ENCODE results near the gene SHQ1. TPM values are rescaled to one million over a fixed set of nuclear protein-coding genes. Genes with fewer than 3 reads are reported as not detected.

The SHQ1 gene
- total RNA-seq: 10 to 100 TPM in 3 of 4 donors, 1 to 10 TPM in 1; 8.2 to 17.4 (median 11.7) TPM
- polyA plus RNA-seq: 1 to 10 TPM; 7.9 to 9.6 (median 9.2) TPM

- Histone ChIP-seq H3K4me1 (peaks cover 0 to 23% (median 18%) of the 10 kb centered on the region in 4 donors), H3K9me3 (no peaks in the 10 kb centered on the region), H3K27ac (peak within 1 kb of the TSS; percentile 81 to 87 (median 82)), H3K4me3 (peak within 1 kb of the TSS; percentile 67 to 81 (median 74)), H3K36me3 (no peaks in the 10 kb centered on the region), H3K27me3 (no peaks in the 10 kb centered on the region)
- intact Hi-C loops (cut with DNase I): loop anchor here (5.0 kb wide), 3 partner anchors 44 to 209 kb away; partner anchors contain the start of gene PPP4R2
- DNase-seq: peak; percentile 98
- 0% methylated on average over 86 of the region's 86 CpGs for WGBS, 2 donors
- TF ChIP-seq POLR2A (IDR thresholded peaks at IDR 0.05) (peak in 1 of 2 donors; percentile 36), POLR2AphosphoS5 (IDR thresholded peaks at IDR 0.05) (peak; percentile 63 to 87 (median 72)), CTCF (IDR thresholded peaks at IDR 0.05) (no peak)
Measured at GRCh38 chr3:72847751-72848702, at the start of gene SHQ1. Gene SHQ1 (minus strand): TSS chr3:72848445. CDS start chr3:72848340, 105 bp downstream.

GRCh38 chr3:72897758-72898007 lies 49.4 kb upstream of the SHQ1 start:
- Histone ChIP-seq H3K9me3 (no peaks in the 10 kb centered on the region), H3K4me1 (peaks cover 0 to 9% (median 5%) of the 10 kb centered on the region in 4 donors), H3K27me3 (no peaks in the 10 kb centered on the region), H3K36me3 (no peaks in the 10 kb centered on the region), H3K27ac (no peak overlapping the region), H3K4me3 (no peak overlapping the region)
- no peak for TF ChIP-seq CTCF (IDR thresholded peaks at IDR 0.05)
- TF ChIP-seq POLR2AphosphoS5 (IDR thresholded peaks at IDR 0.05): no peak
- TF ChIP-seq POLR2A (IDR thresholded peaks at IDR 0.05): no peak
- no peak for TF ChIP-seq EP300 (IDR thresholded peaks at IDR 0.05)
- intact Hi-C loops (cut with DNase I): no loop called here
- no peak for DNase-seq

- Histone ChIP-seq H3K27ac (no peak overlapping the region), H3K36me3 (no peaks in the 10 kb centered on the region), H3K9me3 (no peaks in the 10 kb centered on the region), H3K4me1 (peaks cover 0 to 9% (median 5%) of the 10 kb centered on the region in 4 donors), H3K27me3 (no peaks in the 10 kb centered on the region), H3K4me3 (no peak overlapping the region)
- intact Hi-C loops (cut with DNase I): no loop called here
- no peak for TF ChIP-seq CTCF (IDR thresholded peaks at IDR 0.05)
- TF ChIP-seq POLR2A (IDR thresholded peaks at IDR 0.05): no peak
- TF ChIP-seq POLR2AphosphoS5 (IDR thresholded peaks at IDR 0.05): no peak
- TF ChIP-seq EP300 (IDR thresholded peaks at IDR 0.05): no peak
- no peak for DNase-seq
- 15 to 58% methylated on average over 4 of the region's 4 CpGs for WGBS, 2 donors
Measured at GRCh38 chr3:72896996-72897757, 48.9 kb upstream of the SHQ1 start.

GRCh38 chr3:72894976-72895552 lies 46.8 kb upstream of the SHQ1 start:
- no peak for TF ChIP-seq CTCF (IDR thresholded peaks at IDR 0.05)
- TF ChIP-seq POLR2A (IDR thresholded peaks at IDR 0.05): no peak
- no peak for TF ChIP-seq EP300 (IDR thresholded peaks at IDR 0.05)
- no peak for TF ChIP-seq POLR2AphosphoS5 (IDR thresholded peaks at IDR 0.05)
- no peak for DNase-seq
- no peak overlapping the region for H3K27ac ChIP-seq
- H3K27me3 ChIP-seq: no peaks in the 10 kb centered on the region
- no peaks in the 10 kb centered on the region for H3K9me3 ChIP-seq
- intact Hi-C loops (cut with DNase I): loop anchor here (5.0 kb wide), 1 partner anchor 48 kb away; the partner anchor contains the start of gene SHQ1
- WGBS, 2 donors: 93% methylated on average over 5 of the region's 5 CpGs
- no peaks in the 10 kb centered on the region for H3K36me3 ChIP-seq
- H3K4me1 ChIP-seq: peaks cover 0 to 14% (median 12%) of the 10 kb centered on the region in 4 donors
- no peak overlapping the region for H3K4me3 ChIP-seq

Measured in sigmoid colon (tissue), 7 donors.